Measurements from ENCODE around the gene NOTCH3. TPM values are rescaled to one million over a fixed set of nuclear protein-coding genes. Genes with fewer than 3 reads are reported as not detected.
A peak's percentile ranks its signal among the peaks of the same experiment; 100 is the strongest.

Gene NOTCH3
- total RNA-seq, 4 donors from 2014 or later: 19.9 to 78.7 (median 49.1) TPM

DNA sequence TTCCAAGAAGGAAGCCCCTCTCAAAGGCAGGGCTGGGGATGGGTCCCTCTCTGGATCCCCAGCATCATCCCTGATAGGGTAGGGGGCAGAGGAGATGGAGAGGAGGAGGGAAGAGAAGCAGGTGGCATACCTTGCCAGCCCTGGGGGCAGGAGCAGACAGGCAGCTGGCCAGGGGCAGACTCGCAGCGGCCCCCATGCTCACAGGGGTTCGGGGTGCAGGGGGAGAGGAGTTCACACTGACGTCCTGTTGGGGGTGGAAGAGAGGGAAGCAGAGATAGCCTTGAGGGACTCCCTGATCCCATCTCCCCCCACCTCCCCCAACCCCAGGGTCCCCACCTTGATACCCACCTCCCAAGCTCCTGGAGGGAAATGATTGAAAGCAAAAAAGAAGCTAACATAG is 16.0 kb downstream of the NOTCH3 start:
- 68% methylated on average over 4 of the region's 4 CpGs for WGBS
- Histone ChIP-seq H3K4me1 (no peaks in the 10 kb centered on the region), H3K36me3 (peaks cover 0 to 13% (median 0%) of the 10 kb centered on the region in 4 donors), H3K4me3 (no peak overlapping the region), H3K27ac (replicated peaks in 1 of 4) (no peak overlapping the region), H3K9me3 (no peaks in the 10 kb centered on the region), H3K27me3 (peaks cover 0 to 14% (median 0%) of the 10 kb centered on the region in 4 donors)
- no peak for DNase-seq (ENCODE audit: extremely low spot score)
- TF ChIP-seq POLR2AphosphoS5 (IDR thresholded peaks at IDR 0.05) (no peak), EP300 (IDR thresholded peaks at IDR 0.05) (no peak), POLR2A (IDR thresholded peaks at IDR 0.05; ENCODE audit: low read depth) (no peak)
- intact Hi-C loops (cut with DNase I): no loop called here

DNA sequence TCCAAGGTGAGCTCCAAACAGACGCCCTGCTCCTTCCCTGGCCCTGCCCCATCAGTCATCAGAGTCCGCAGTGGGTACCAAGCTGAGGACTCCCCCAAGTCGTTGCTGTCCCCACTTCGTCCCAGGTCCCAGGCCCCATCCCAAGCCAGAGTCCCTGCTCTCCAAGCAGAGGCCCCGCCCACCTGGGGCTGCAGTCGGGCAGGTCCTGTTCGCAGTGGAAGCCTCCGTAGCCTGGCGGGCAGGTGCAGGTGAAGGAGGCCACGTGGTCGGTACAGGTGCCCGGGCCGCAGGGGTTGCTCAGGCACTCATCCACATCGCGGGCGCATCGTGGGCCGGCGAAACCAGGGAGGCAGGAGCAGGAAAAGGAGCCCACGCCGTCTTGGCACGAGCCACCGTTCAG is 19.4 kb downstream of the NOTCH3 start:
- H3K27ac ChIP-seq (replicated peaks in 1 of 4): no peak overlapping the region
- H3K4me1 ChIP-seq: peaks cover 5 to 12% (median 10%) of the 10 kb centered on the region in 4 donors
- H3K27me3 ChIP-seq: peaks cover 0 to 32% (median 4%) of the 10 kb centered on the region in 4 donors
- H3K9me3 ChIP-seq: no peaks in the 10 kb centered on the region
- H3K4me3 ChIP-seq: no peak overlapping the region
- TF ChIP-seq EP300 (IDR thresholded peaks at IDR 0.05) (no peak), POLR2AphosphoS5 (IDR thresholded peaks at IDR 0.05) (no peak), POLR2A (IDR thresholded peaks at IDR 0.05; ENCODE audit: low read depth) (no peak)
- TF ChIP-seq, protein P1, sequence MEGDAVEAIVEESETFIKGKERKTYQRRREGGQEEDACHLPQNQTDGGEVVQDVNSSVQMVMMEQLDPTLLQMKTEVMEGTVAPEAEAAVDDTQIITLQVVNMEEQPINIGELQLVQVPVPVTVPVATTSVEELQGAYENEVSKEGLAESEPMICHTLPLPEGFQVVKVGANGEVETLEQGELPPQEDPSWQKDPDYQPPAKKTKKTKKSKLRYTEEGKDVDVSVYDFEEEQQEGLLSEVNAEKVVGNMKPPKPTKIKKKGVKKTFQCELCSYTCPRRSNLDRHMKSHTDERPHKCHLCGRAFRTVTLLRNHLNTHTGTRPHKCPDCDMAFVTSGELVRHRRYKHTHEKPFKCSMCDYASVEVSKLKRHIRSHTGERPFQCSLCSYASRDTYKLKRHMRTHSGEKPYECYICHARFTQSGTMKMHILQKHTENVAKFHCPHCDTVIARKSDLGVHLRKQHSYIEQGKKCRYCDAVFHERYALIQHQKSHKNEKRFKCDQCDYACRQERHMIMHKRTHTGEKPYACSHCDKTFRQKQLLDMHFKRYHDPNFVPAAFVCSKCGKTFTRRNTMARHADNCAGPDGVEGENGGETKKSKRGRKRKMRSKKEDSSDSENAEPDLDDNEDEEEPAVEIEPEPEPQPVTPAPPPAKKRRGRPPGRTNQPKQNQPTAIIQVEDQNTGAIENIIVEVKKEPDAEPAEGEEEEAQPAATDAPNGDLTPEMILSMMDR (IDR thresholded peaks at IDR 0.05): no peak
- H3K36me3 ChIP-seq: peaks cover 0 to 6% (median 0%) of the 10 kb centered on the region in 4 donors
- no peak for DNase-seq (ENCODE audit: extremely low spot score)
- WGBS: 90% methylated on average over 11 of the region's 23 CpGs
- intact Hi-C loops (cut with DNase I): no loop called here

DNA sequence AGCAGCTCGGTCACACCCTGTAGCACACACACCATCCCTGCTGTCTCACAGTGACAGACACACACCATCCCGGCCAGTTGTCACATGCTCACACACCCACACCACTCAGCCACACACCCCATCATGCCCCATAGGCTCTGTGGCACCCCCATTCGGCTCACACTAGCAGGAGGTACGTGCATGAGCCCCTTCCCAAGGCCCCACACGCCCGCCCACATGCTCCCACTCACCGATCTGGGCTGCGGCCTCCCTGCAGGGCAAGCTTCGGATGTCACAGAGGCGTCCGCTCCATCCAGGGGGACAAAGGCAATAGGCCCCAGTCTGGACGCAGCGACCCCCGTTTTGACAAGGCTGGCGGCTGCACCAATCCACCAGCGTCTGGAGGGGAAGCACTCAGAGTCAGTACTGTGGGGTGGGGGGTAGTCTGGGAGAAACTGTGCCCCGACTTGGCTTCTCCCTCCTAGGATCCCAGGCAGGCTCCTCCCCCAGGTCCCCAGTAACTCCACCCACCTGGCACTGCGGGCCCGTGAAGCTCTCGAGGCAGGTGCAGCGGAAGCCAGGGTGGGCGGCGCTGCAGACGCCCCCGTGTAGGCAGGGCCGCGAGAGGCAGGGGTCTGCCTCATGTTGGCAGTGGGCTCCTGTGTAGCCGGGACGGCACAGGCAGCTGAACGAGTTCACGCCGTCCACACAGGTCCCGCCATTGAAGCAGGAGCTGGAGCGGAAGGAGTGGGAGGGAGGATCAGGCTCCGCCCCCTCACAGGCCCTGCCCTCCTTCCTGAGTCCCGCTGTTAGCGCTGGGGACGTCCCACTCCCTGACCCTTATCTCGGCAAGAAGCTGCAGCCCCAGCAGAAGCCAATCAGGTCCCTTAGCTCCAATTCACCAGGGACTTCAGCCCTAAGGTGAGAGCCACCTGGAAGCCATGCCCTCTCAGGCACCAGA is 20.1 kb downstream of the NOTCH3 start:
- Histone ChIP-seq H3K4me3 (no peak overlapping the region), H3K9me3 (no peaks in the 10 kb centered on the region), H3K27ac (replicated peaks in 1 of 4) (no peak overlapping the region), H3K27me3 (peaks cover 0 to 32% (median 4%) of the 10 kb centered on the region in 4 donors), H3K36me3 (peaks cover 0 to 6% (median 0%) of the 10 kb centered on the region in 4 donors), H3K4me1 (peaks cover 5 to 12% (median 10%) of the 10 kb centered on the region in 4 donors)
- DNase-seq (ENCODE audit: extremely low spot score): no peak
- intact Hi-C loops (cut with DNase I): no loop called here
- no peak for TF ChIP-seq EP300 (IDR thresholded peaks at IDR 0.05)
- TF ChIP-seq POLR2A (IDR thresholded peaks at IDR 0.05; ENCODE audit: low read depth): no peak
- no peak for TF ChIP-seq POLR2AphosphoS5 (IDR thresholded peaks at IDR 0.05)
- TF ChIP-seq, protein P1 (IDR thresholded peaks at IDR 0.05): no peak
- 84% methylated on average over 10 of the region's 39 CpGs for WGBS

DNA sequence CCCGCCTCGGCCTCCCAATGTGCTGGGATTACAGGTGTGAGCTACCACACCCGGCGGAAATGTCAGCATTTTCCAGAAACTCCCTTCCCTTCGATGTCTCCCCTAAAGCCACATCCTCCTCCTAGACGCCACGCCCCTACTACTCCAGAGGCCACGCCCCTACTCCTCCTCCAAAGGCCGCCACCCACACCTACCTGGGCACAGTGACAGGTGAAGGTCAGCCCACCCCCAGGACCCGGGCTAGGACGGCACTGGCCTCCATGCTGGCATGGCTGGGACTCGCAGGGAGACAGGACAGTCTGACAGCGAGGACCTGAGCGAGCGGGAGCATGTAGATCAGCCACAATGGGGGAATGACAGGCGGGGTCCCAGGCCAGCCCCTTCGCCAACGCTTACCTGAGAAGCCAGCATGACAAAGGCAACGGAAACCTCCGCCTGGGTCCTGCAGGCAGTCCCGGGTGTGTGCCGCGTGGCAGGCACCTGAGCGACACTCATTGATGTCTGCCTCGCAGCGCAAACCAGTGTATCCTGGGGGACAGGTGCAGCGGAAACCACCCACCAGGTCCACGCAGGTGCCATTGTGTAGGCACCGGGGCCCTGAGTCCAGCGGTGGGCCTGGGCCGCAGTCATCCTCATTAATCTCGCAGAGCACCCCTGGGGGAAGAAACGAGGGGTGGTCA is 22.0 kb downstream of the NOTCH3 start:
- Histone ChIP-seq H3K27me3 (peaks cover 0 to 32% (median 4%) of the 10 kb centered on the region in 4 donors), H3K9me3 (no peaks in the 10 kb centered on the region), H3K4me3 (no peak overlapping the region), H3K36me3 (peaks cover 0 to 4% (median 0%) of the 10 kb centered on the region in 4 donors), H3K4me1 (peaks cover 5 to 12% (median 10%) of the 10 kb centered on the region in 4 donors), H3K27ac (replicated peaks in 1 of 4) (no peak overlapping the region)
- DNase-seq (ENCODE audit: extremely low spot score): no peak
- WGBS: 94% methylated on average over 19 of the region's 33 CpGs
- intact Hi-C loops (cut with DNase I): loop anchor here (5.0 to 10.0 kb wide), 2 partner anchors 74 to 276 kb away; no protein-coding TSS in a partner anchor
- no peak for TF ChIP-seq POLR2AphosphoS5 (IDR thresholded peaks at IDR 0.05)

DNA sequence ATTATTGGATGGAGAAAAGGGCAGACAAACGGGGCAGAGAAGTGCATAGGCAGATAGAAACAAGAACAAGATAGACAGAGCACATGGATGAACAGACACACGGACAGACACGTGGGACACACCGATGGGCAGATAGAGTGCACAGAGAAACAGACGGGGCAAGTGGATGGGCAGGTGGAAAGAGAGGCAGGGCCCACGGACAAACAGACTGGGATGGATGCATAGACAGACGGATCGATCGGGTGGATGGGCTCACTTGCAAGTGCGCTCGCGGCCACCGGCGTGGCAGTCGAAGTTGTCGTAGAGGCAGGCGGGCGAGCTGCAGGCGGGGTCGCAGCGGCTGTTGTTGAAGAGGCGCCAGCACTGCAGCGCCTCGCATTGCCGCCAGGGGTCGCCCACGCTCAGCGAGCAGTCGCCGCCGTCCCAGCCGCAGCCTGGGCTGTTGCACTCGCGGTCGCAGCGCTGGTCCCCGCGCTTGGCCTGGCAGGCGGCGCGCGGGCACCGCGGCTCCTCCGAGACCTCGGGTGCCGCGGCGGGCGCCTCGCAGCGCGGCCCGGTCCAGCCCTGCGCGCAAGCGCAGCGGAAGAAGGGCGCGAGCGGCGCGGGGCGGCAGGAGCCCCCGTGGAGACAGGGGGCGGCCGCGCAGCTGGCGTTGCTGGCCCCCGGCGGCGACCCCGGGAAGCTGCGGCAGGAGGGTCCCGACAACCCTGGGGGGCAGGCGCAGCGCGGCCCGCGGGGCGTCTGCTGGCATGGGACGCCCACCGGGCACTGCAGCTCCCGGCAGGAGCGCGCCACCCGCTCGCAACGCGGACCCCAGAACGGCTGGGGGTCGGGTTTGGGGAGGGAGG is 23.3 kb downstream of the NOTCH3 start:
- peaks cover 0 to 32% (median 4%) of the 10 kb centered on the region in 4 donors for H3K27me3 ChIP-seq
- peaks cover 0 to 5% (median 0%) of the 10 kb centered on the region in 4 donors for H3K36me3 ChIP-seq
- DNase-seq (ENCODE audit: extremely low spot score): no peak
- TF ChIP-seq POLR2A (IDR thresholded peaks at IDR 0.05; ENCODE audit: low read depth) (no peak), EP300 (IDR thresholded peaks at IDR 0.05) (no peak), POLR2AphosphoS5 (IDR thresholded peaks at IDR 0.05) (peak in 1 of 2 donors; percentile 58)
- TF ChIP-seq, protein P1 (IDR thresholded peaks at IDR 0.05): peak; percentile 96 to 98 (median 96)
- peaks cover 5 to 12% (median 10%) of the 10 kb centered on the region in 4 donors for H3K4me1 ChIP-seq
- WGBS: 9% methylated on average over 52 of the region's 92 CpGs
- intact Hi-C loops (cut with DNase I): loop anchor here (1.0 to 10.0 kb wide), 3 partner anchors 75 to 379 kb away; no protein-coding TSS in a partner anchor
- H3K4me3 ChIP-seq: peak overlapping the region; percentile 41 to 50 (median 43)
- no peak overlapping the region for H3K27ac ChIP-seq (replicated peaks in 1 of 4)
- no peaks in the 10 kb centered on the region for H3K9me3 ChIP-seq

Measured in esophagus muscularis mucosa (tissue), 4 donors.